ENCODE measurements around the gene TULP4.

DNA sequence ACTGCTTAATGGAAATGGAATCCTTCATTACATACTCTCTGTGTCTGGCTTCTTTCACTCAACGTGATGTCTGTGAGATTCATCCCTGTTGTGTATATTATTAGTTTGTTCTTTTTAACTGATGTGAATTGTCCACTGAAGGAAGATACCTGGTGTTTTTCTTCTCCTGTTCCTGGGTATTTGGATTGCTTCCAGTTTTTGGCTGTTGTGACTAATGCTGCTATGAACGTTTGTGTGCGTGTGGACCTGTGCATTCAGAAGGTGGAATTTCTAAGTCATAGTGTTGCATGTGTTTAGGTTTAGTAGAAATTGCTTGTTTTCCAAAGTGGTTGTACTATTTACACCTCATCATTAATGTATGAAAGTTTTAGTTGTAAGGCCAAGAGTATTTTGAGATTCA, 3.8 kb downstream of the TULP4 start:
- TF ChIP-seq, protein P1, sequence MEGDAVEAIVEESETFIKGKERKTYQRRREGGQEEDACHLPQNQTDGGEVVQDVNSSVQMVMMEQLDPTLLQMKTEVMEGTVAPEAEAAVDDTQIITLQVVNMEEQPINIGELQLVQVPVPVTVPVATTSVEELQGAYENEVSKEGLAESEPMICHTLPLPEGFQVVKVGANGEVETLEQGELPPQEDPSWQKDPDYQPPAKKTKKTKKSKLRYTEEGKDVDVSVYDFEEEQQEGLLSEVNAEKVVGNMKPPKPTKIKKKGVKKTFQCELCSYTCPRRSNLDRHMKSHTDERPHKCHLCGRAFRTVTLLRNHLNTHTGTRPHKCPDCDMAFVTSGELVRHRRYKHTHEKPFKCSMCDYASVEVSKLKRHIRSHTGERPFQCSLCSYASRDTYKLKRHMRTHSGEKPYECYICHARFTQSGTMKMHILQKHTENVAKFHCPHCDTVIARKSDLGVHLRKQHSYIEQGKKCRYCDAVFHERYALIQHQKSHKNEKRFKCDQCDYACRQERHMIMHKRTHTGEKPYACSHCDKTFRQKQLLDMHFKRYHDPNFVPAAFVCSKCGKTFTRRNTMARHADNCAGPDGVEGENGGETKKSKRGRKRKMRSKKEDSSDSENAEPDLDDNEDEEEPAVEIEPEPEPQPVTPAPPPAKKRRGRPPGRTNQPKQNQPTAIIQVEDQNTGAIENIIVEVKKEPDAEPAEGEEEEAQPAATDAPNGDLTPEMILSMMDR (IDR thresholded peaks at IDR 0.05 in 8 of 11, conservative IDR thresholded peaks at IDR 0.05 in 3 of 11), result no peak
- TF ChIP-seq POLR2A (IDR thresholded peaks at IDR 0.05), result no peak
- no peak for TF ChIP-seq POLR2AphosphoS5 (IDR thresholded peaks at IDR 0.05)
